ENCODE measurements around the gene EGFL7. TPM values are rescaled to one million over a fixed set of nuclear protein-coding genes. Genes with fewer than 3 reads are reported as not detected.

EGFL7 gene
- total and polyA plus RNA-seq, 2 of the 13 experiments (the other 11 are each of a cell fraction or from before 2014, with no cell fraction given) = 0.20 to 5.1 TPM

DNA sequence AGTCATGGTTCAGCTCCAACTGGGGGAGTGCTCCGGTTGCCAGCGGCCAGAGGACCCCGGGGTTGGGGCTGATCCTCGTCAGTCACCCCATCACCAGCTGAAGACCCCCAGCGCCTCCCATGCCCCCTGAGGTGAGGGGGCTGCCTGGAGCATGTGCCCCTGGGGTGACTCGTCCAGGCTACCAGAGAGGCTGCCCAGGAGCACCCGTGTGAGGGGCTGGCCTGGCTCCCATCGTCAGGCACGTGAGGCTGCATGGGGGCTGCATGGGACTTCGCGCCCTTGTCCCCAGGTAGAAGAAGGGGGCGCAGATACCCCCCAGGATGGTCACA is 46.4 kb upstream of the EGFL7 start (continued):
- TF ChIP-seq, protein P1, sequence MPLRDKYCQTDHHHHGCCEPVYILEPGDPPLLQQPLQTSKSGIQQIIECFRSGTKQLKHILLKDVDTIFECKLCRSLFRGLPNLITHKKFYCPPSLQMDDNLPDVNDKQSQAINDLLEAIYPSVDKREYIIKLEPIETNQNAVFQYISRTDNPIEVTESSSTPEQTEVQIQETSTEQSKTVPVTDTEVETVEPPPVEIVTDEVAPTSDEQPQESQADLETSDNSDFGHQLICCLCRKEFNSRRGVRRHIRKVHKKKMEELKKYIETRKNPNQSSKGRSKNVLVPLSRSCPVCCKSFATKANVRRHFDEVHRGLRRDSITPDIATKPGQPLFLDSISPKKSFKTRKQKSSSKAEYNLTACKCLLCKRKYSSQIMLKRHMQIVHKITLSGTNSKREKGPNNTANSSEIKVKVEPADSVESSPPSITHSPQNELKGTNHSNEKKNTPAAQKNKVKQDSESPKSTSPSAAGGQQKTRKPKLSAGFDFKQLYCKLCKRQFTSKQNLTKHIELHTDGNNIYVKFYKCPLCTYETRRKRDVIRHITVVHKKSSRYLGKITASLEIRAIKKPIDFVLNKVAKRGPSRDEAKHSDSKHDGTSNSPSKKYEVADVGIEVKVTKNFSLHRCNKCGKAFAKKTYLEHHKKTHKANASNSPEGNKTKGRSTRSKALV (CRISPR knock-in tag; IDR thresholded peaks at IDR 0.05) = no peak
- TF ChIP-seq ZNF660 (CRISPR knock-in tag; IDR thresholded peaks at IDR 0.05; ENCODE audit: borderline replicate concordance, low read depth) (no peak), ZFP36L2 (CRISPR knock-in tag; IDR thresholded peaks at IDR 0.05) (no peak), ZNF777 (CRISPR knock-in tag; IDR thresholded peaks at IDR 0.05) (no peak)
- TF ChIP-seq, protein P2, sequence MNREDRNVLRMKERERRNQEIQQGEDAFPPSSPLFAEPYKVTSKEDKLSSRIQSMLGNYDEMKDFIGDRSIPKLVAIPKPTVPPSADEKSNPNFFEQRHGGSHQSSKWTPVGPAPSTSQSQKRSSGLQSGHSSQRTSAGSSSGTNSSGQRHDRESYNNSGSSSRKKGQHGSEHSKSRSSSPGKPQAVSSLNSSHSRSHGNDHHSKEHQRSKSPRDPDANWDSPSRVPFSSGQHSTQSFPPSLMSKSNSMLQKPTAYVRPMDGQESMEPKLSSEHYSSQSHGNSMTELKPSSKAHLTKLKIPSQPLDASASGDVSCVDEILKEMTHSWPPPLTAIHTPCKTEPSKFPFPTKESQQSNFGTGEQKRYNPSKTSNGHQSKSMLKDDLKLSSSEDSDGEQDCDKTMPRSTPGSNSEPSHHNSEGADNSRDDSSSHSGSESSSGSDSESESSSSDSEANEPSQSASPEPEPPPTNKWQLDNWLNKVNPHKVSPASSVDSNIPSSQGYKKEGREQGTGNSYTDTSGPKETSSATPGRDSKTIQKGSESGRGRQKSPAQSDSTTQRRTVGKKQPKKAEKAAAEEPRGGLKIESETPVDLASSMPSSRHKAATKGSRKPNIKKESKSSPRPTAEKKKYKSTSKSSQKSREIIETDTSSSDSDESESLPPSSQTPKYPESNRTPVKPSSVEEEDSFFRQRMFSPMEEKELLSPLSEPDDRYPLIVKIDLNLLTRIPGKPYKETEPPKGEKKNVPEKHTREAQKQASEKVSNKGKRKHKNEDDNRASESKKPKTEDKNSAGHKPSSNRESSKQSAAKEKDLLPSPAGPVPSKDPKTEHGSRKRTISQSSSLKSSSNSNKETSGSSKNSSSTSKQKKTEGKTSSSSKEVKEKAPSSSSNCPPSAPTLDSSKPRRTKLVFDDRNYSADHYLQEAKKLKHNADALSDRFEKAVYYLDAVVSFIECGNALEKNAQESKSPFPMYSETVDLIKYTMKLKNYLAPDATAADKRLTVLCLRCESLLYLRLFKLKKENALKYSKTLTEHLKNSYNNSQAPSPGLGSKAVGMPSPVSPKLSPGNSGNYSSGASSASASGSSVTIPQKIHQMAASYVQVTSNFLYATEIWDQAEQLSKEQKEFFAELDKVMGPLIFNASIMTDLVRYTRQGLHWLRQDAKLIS (CRISPR knock-in tag; IDR thresholded peaks at IDR 0.05) = no peak
- TF ChIP-seq, protein P3, sequence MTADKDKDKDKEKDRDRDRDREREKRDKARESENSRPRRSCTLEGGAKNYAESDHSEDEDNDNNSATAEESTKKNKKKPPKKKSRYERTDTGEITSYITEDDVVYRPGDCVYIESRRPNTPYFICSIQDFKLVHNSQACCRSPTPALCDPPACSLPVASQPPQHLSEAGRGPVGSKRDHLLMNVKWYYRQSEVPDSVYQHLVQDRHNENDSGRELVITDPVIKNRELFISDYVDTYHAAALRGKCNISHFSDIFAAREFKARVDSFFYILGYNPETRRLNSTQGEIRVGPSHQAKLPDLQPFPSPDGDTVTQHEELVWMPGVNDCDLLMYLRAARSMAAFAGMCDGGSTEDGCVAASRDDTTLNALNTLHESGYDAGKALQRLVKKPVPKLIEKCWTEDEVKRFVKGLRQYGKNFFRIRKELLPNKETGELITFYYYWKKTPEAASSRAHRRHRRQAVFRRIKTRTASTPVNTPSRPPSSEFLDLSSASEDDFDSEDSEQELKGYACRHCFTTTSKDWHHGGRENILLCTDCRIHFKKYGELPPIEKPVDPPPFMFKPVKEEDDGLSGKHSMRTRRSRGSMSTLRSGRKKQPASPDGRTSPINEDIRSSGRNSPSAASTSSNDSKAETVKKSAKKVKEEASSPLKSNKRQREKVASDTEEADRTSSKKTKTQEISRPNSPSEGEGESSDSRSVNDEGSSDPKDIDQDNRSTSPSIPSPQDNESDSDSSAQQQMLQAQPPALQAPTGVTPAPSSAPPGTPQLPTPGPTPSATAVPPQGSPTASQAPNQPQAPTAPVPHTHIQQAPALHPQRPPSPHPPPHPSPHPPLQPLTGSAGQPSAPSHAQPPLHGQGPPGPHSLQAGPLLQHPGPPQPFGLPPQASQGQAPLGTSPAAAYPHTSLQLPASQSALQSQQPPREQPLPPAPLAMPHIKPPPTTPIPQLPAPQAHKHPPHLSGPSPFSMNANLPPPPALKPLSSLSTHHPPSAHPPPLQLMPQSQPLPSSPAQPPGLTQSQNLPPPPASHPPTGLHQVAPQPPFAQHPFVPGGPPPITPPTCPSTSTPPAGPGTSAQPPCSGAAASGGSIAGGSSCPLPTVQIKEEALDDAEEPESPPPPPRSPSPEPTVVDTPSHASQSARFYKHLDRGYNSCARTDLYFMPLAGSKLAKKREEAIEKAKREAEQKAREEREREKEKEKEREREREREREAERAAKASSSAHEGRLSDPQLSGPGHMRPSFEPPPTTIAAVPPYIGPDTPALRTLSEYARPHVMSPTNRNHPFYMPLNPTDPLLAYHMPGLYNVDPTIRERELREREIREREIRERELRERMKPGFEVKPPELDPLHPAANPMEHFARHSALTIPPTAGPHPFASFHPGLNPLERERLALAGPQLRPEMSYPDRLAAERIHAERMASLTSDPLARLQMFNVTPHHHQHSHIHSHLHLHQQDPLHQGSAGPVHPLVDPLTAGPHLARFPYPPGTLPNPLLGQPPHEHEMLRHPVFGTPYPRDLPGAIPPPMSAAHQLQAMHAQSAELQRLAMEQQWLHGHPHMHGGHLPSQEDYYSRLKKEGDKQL (CRISPR knock-in tag; IDR thresholded peaks at IDR 0.05; ENCODE audit: low read depth) = no peak

Data from HepG2 (cell line).